HG03097 (cell line): ENCODE data around the gene ALK.

Experiments used
- ATAC-seq: cut with Tn5 transposase; IDR thresholded peaks from one replicate; pipeline ENCODE4 v1.9.1; 2021; ENCODE audit not compliant: unreplicated experiment, low FRiP score

Gene ALK

DNA sequence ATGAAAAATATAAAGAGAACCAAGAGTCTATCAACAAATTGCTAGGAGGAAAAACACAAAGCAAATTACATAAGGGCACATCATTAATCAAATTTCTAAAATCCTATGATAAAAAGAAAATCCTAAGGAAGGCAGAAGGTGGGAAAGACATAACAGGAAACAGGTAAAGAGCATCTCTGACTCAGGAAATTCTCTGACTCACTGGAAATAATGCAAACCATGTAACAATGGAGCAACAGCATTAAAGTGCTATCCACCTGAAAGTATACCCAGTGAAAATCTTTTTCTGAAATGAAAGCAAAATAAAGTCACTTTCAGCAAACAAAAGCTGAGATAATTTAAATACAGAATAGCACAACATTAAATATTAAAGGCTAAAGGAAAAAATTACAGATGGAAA, 10.9 kb downstream of the ALK start:
- no peak for ATAC-seq

DNA sequence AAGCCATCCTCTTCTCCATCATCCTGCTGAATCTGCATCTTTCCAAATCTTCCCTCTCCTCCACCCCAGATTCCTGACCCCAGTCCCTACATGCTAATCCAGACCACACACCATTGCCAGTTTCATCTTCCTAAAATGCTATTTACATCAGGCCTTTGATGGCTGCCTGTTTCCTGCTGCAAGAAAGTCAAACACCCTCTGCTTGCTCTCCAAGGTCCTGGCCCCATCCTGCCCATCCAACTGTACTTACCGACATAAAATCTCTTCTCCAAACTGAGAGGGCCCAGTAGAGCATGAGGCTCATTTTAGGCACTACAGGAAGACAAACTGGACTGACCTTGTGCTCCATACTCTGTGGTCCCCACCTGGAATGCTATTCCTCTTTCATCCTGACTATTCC, 19.0 kb downstream of the ALK start:
- ATAC-seq = no peak

DNA sequence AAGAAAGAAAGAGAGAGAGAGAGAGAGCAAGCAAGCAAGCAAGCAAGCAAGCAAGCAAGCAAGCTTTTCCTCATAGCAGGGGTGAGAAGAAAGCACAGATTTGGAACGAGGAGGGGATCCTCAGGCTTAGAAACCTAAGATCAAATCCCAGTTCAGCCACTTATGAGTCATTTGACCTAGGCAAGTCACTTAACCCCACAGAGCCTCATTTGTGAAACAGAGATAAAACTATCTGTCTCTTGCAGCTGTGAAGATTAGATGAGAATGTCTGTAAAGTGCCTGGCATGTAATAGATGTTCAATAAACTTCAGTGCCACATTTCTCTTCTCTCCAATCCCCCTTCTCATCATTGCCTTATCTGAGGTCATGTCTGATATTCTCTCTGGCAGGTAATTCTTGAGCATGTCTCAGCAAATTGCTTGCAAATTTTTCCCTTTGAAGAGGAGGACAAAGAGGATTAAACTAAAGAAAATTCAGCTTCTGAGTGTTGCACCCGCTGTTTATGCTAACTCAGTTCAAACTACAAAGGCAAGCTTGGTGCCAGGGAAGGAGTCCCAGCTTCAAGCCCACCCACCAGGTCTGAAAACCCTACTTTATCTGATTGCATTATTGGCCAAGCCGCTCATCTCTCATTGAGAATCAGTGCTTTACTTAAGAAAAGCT, 20.3 kb downstream of the ALK start:
- no peak for ATAC-seq

DNA sequence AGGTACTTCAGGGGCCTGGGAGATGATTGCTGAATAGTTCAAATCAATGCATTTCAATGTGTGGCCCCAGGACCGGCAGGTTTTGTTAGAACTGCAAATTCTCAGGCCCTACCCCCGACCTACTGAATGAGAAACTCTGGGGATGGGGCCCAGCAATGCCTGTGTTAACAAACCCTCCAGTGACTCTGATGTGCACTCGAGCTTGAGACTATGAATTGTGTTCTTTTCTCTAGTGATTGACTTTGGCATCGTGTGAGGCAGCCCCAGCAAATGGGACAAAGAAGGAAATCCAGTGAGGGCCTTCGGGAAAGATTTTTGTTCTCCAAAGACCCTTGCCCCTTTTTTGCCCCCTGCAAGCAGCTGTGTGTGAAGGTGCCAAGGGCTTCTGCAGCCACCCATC, 22.4 kb downstream of the ALK start:
- no peak for ATAC-seq

DNA sequence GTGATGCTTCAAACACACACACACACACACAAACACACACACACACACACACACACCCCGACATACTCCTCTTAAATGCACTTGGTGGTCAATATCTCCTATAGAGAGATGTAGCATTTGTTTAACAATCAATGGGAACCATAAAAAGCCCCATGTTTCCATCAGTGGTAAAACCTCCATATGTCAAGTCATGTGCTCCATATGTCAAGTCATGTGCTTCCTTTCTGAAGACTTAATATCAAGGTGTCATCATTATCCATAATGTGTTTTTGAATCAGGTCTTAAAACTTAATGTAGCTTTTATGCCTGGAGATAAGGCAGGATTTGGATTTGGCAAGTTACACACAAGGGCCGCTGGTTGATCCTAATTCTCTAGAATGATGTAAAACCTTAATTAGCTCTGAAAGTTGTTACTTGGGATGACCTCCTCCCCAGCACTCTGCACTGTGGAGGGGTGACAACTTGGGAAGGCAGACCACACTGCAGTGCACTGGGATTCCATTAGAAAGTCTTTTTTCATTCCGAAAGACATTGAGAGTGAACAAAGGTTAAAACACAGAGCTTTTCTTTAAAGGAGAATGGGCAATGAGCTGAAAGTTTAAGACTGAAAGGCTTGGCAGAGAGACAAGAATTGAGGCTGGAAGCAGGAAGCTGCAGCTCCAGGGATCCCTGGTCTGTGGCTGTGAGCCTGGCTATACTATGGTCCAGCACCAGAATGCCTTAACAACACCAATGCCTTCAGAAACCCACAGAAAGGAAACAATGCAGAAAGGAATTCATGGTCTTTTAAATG, 26.4 kb downstream of the ALK start:
- no peak for ATAC-seq

DNA sequence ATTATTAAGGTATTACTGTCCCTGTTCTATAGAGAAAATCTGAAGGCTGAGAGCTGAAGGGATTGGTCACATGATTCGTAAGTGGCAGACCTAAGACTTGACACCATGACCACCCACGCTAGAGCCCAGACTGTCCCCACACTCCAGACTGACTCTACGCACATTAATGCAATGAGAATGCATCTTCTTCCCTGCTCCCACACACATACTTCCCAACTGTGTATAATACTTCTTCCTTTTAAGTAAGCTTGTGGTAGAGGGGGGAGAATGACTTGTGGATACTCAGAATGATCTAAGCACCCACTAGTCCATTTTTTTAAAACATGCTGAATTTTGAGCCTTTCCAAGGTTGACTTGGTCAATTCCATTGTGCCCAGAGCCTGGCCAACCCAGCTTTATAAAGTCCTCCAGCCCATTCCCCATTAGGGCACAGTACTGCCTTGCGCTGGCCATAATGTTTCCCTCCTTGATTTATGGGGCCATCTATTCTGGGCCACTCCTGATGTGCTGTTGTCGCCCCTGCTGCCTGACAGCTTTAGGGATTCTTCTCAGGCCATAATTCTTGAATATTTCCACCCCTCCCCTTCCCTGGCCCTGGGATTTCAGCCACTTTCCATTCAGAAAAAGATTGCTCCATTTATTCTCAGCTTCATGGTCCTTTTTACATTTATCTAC, 28.7 kb downstream of the ALK start:
- ATAC-seq = no peak

DNA sequence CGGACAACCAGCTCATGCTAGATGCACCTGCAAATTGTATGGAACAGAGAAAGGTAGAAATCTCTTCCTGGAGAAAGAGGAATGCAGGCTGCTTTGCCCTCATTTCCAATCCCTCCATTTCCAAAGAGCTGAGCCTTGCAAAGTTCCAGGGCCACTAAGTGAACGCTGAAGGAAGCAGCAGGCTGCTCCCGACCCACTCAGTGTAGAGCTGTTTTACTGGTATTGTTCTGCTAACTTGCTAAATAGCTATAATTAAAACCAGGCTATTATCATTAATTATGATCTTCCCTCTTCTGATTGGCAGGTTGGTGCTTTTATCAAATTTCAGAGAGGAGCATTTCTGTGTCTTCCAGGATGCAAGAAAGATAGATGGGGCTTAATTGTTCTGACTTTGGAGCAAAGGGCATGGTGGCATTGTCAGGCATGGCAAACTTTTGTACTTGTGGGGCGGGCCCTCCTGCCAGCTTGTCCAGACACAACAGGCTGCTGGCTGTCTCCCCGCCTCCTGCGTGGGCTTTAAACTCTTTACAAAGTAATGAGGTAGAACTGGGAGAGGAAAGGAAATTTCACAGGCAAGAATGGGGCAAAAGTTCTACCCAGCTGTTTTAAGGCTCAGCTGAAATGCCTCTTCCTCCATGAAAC, 40.2 kb downstream of the ALK start:
- no peak for ATAC-seq

DNA sequence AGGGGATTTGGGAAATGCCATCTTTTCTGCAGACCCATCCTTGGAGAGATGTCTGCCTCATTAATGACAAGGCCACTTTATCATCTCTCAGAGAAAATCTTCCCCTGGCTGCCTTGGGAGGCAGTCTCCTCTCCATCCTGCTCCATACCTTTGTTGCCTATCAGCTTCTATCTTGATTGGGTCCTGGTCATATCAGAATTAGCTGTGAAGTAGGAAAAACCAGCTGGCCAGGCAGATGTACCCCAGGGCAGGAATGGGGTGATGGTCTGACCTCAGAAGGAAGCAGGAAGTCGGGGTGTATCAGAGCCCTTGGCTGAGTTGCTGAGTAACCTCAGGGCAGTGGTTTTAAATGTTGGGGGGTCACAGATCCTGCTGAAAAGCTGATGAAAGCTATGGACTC, 41.3 kb downstream of the ALK start:
- no peak for ATAC-seq

DNA sequence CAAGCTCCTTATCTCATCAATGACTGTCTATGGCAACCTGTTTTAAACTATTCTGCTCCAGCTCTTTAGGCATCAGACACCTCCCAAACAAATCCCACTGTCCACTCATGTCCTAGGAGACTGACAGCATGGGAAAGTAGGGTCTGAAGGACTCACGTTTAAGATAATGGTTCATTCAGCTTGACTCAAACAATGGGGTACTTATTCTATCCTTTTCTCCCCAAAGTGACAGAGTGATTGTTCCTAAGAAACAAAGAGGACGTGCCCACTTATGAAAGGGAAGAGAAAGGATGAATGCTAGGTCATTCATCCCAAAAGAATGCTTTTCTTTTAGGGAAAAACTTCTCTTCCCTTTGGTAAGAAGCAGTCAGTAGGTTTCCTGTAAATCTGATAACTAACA, 41.9 kb downstream of the ALK start:
- no peak for ATAC-seq

DNA sequence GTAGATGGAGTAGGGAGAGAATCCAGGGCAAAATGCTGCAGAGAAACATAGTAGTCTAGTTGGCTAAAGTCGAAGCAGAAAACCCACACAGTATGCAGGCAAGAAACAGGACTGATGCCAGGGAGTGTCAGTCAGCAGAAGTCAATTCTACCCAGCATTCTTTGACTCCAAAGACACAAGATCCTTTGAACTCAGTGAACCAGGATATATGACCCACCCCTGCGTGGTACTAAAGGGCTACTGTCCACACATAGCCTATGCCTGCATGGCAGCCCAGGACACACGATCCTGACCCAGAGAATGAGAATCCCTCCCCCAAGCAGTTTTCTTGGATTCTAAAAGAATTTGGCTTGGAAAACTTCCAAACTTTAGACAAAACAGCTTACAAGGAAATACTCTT, 42.5 kb downstream of the ALK start:
- ATAC-seq = no peak

DNA sequence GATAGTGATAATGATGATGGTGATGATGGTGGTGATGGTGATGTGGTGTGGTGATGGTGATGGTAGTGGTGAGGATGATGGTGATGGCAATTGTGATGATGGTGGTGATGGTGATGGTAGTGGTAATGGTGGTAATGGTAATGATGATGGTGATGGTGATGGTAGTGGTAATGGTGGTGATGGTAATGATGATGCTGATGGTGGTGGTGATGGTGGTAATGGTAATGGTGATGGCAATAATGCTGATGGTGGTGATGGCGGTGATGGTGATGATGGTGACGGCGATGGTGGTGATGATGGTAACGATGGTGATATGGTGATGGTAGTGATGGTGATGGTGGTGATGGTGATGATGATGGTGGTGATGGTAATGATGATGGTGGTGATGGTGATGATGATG, 45.0 kb downstream of the ALK start:
- ATAC-seq = no peak

DNA sequence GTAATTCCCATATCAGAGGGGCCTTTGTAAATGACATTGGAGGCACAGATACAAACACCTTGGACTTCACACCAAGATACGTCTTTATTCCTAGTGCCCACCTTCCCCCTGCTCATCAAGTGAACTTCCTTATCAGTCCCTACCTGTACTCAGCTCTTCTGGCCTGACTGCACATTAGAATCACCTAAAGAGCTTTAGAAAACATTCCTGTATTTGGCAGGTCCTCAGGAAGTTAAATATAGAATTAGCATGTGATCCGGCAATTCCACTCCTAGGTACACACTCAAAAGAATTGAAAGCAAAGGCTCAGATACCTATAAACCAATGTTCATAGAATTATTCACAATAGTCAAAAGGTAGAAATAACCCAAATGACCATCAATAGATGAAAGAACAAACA, 46.6 kb downstream of the ALK start:
- ATAC-seq = no peak

DNA sequence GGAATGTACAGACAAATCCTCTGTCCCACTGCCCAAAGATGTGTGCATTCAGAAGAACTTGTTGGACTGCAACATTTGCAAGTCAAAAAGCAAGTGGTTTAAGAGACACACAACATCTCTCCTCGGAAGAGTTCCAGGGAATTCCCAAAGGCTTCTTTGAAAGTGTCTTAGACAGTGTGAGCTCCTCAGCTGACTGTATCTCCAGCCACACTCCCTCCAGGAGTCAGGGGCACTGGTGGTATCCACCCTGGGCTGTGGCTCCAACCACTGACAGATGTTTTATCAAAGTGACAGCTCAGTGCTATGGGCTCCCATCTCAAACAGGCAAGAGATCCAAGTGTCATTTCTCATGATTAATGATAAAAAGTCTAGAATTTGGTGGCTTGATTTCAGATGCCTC, 48.5 kb downstream of the ALK start:
- ATAC-seq = no peak

DNA sequence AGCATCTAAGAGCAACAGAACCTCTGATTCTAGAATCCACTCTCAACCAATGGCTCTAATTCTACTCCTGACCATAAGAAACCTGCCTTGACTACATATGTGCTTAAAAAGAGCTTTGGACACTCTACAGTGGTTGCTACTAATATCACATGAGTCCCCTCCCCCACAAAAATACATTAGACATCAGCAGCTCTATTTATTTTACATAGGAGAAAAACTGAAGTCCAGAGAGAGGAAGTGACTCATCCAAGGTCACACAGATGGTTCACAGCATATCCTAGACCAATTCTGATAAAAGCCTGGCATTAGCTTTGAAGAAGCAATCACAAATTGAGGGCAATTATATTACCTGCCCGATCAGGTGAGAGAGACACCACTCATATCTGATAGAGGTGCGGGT, 49.8 kb downstream of the ALK start:
- no peak for ATAC-seq

DNA sequence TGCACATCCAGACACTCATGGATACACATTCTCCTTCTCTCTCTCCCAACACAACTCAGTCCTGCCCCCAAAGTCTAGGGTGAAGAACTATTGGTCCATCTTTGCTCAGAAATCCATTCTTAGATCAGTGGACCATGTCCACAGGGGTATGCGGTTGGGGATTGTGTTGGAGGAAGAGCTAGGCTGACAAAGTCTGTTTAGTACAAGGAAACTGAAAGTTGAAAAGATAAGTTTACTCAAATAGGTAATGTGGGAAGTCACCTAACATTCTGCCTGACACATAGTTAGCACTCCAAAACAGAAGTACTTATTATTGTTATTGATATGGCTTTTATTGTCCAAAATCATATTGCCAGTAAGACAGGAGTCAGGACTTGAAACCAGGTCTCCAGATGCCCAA, 55.9 kb downstream of the ALK start:
- ATAC-seq = no peak

DNA sequence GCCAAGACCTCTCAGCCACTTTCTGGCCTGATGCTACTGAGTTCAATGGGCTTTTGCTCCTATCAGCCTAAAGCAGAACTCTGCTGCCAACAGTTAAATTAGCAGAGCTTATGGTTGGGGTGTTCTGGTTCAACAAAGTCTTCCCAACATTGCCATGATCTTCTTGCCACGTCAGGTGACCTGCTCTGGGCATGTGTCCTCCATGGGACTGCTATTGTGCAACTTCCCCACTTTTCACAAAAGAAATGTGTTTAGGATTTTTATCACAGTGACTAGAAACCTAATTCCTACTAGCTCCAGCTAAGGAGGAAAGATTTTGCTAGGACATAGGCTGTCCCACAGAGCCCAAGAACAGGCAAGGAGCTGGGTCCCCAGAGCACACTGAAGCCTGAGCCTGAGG, 56.4 kb downstream of the ALK start:
- ATAC-seq = no peak

DNA sequence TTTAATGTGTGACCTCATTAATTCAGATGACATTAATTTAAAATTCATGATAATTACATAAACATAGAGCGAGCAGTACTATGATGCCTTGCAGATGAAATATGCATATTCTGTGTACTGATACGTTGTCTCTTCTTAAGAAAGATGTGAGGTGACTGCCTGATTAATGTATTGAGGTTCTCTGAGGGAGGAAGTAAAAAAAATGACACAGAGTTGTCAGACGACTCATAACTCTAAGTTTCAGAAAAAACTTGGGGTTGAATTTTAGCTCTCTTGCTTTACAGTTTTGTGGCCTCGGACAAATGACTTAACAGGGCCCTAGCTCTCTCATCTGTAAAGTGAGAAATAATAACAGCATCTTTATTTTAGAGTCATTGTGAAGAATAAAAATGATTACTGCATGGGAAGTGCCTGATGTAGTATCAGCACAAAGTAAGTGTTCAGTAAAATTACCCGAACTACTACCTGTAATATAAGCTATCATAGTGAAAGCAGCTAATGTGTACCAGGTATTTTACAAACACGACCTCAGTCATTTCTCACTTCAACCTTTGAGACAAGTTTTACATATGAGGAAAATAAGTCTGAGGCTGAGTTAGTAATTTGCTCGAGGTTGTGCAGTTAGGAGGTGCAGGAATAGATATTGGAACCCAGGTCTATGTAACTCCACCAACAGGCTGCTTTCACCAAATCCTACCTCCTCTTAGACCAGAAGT, 65.3 kb downstream of the ALK start:
- ATAC-seq = no peak

DNA sequence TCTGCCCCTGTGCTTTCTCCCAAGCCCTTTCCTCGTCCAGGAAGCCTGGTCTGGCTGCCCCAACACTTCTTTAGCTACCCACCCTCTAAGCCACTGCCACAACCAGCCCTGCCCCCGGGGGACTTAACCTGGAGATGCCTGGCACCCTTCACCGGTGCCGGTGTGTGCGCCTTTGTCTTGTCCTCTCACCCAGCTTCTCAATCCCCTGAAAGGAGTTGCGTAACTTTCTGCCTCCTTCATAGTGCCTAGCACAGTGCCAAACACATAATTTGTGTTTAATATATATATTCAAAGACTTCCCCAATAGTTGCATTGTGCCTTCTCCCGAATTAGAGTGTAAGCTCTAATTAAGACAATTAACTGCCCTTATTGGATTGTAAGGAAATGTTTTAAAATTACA, 70.6 kb downstream of the ALK start:
- no peak for ATAC-seq

DNA sequence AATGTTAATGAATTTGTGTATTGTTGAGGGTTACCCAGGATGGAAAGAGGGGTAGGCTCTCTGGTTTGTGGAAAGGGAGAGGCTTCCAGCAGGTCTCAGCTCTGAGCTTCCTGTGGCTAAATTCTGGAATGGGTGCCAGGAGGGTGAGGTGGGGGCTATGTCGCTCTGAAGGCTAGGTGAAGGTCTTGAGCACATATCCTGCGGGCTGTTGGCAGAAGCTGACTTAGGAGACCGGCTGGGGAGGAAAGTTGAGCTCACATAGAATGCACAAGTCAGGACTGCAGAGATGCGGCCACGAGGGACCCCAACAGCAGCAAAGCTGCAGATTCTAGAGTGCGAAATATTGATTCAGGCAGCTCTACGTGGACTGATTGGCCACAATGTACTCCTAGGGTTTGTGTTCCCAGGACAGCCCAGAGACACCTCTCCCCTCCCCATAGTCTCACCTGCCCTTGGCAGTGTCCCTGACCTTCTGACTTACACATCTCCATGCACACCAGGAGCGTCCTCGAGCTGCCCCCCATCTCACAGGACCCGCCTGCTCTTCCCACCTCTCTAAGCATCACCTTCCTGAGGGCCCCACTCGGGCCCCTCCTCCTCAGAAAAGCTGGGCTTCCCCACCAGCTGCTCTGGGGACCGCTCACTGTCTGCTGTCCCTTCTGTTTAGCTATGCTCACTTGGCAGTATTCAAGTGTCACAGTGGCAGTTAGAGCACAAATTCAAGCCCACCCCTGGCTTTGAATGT, 72.6 kb downstream of the ALK start:
- no peak for ATAC-seq

DNA sequence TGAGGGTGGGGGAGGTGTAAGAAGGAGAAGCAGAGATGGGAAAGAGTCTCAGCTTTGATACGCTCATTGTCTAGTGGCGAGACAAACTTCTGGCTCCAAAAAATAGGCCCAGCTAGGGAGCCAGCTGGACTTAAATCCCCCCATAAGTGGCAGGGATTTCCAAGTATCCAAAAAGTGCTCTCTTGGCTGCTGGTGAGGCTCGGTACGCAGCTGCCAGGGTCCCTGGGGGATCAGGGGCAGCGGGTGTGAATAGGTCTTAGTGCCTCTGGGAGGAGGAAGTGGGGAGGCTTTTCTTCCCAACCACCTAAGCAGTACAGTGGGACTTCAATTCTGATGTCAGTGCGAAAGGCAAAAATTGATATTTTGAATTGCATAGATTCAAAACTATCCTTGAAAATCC, 73.5 kb downstream of the ALK start:
- no peak for ATAC-seq
